Tibial nerve (tissue), 4 donors: ENCODE measurements around the gene MRPS6. TPM values are rescaled to one million over a fixed set of nuclear protein-coding genes. Genes with fewer than 3 reads are reported as not detected.

Experiments used
- DNase-seq, 2 donors: peaks; one replicate each; pipeline ENCODE4 v3.0.0-alpha.2; 2019; ENCODE audit warnings: low spot score in 2 of 2
- H3K27ac ChIP-seq, 4 donors: fragments of 200-600 bp; sonication (generic) in 3 of 4; one replicate each; pipeline ENCODE4 v1.5.1; 2017 to 2019; ENCODE audit warnings: mild to moderate bottlenecking in 1 of 4
- H3K27me3 ChIP-seq, 2 donors: fragments of 200-600 bp; sonication (generic) in 1 of 2; one replicate each; pipeline versions ENCODE4 v1.5.1 to v1.6.0; 2017 to 2019
- H3K36me3 ChIP-seq, 3 donors: fragments of 200-600 bp; sonication (generic); one replicate each; pipeline ENCODE4 v1.5.1; 2018 to 2019
- H3K4me1 ChIP-seq, 4 donors: fragments of 200-600 bp; sonication (generic) in 3 of 4; one replicate each; pipeline ENCODE4 v1.5.1; 2017 to 2019
- H3K4me3 ChIP-seq, 4 donors: fragments of 200-600 bp; sonication (generic) in 3 of 4; one replicate each; pipeline ENCODE4 v1.5.1; 2017 to 2019; ENCODE audit warnings: mild to moderate bottlenecking in 1 of 4, moderate library complexity in 1 of 4
- H3K9me3 ChIP-seq, 4 donors: fragments of 200-600 bp; sonication (generic) in 3 of 4; one replicate each; pipeline ENCODE4 v1.5.1; 2017 to 2019
- CTCF ChIP-seq, 5 experiments: fragments of 200-600 bp in 3 of 5; fragments of 450-650 bp in 2 of 5; sonication (generic) in 3 of 5; IDR thresholded peaks; one replicate each; pipeline ENCODE4 v1.5.1; 2016 to 2019; ENCODE audit warnings: antibody characterized with exemption in 5 of 5, mild to moderate bottlenecking in 3 of 5, moderate library complexity in 2 of 5
- EP300 ChIP-seq, 2 donors: sonication (generic); formaldehyde crosslinking; IDR thresholded peaks; one replicate each; pipeline ENCODE4 v1.6.1; 2017; ENCODE audit warnings: antibody characterized with exemption in 2 of 2, mild to moderate bottlenecking in 1 of 2
- POLR2A ChIP-seq, 2 donors: fragments of 450-650 bp; IDR thresholded peaks; one replicate each; pipeline ENCODE4 v1.6.1; 2017; ENCODE audit warnings: antibody characterized with exemption in 2 of 2, mild to moderate bottlenecking in 2 of 2, moderate library complexity in 2 of 2
- WGBS, 2 donors: methylation state at CpG; one replicate each; pipeline ENCODE4 v1.1.5; 2018; 5-methylcytosine and 5-hydroxymethylcytosine counted together
- total RNA-seq, 4 donors: library from RNA; depleted of rRNA; stranded (reverse); fragments of >200 nt; gene quantifications; one replicate each; pipeline ENCODE4 v1.1.0, GENCODE V29; 2016

MRPS6 gene
- total RNA-seq, 4 donors from 2014 or later: 57.9 to 69.6 (median 61.2) TPM

DNA sequence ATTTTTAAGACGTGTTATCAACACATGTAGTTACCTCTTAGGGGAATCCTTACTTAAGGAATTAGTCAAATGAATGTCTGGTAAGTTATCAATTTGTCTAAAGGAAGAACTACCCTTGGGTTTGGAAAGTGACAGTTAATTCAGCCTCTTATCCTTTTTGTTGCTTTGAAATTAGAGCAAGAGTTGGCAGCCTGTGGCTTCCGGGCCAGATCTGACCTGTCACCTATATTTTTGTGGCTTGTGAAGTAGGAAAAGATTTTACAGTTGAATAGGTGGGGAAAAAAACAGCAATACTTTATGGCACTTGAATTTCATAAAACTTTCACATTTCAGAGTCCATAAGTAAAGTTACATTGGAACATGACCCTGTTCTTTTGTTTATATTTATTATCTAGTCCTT is 5.5 kb downstream of the MRPS6 start:
- Histone ChIP-seq H3K36me3 (no peaks in the 10 kb centered on the region), H3K9me3 (no peaks in the 10 kb centered on the region), H3K27ac (peak overlapping the region in 2 of 4 donors; percentile 32 to 61), H3K4me1 (peaks cover 0 to 92% (median 45%) of the 10 kb centered on the region in 4 donors), H3K27me3 (no peaks in the 10 kb centered on the region), H3K4me3 (no peak overlapping the region)
- TF ChIP-seq POLR2A (IDR thresholded peaks at IDR 0.05): no peak
- TF ChIP-seq CTCF (IDR thresholded peaks at IDR 0.05): no peak
- no peak for TF ChIP-seq EP300 (IDR thresholded peaks at IDR 0.05)
- no peak for DNase-seq
- 65 to 69% methylated on average over 2 of the region's 2 CpGs for WGBS, 2 donors

DNA sequence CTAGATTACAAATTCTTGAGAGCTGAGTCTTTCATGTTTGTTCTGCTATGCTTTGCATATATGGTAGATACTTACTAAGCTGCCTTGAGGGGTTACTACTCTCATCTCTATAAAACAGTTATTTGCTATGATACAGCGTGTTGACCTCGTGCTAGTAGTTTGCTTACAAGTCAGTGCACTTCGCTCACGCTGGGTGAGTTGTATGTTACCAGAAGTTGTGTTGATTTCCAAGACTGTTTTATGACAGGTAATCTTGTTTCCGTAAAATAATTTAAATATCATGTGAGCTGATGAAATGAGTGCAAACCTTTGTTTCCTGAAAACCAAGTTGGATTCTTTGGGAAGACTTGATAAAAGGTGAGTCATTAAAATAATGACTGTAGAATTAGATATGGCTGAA is 7.3 kb downstream of the MRPS6 start:
- H3K27ac ChIP-seq: no peak overlapping the region
- no peak for DNase-seq
- H3K9me3 ChIP-seq: no peaks in the 10 kb centered on the region
- 99% methylated on average over 5 of the region's 5 CpGs for WGBS, 2 donors
- no peaks in the 10 kb centered on the region for H3K27me3 ChIP-seq
- TF ChIP-seq CTCF (IDR thresholded peaks at IDR 0.05): no peak
- no peak overlapping the region for H3K4me3 ChIP-seq
- H3K36me3 ChIP-seq: no peaks in the 10 kb centered on the region
- H3K4me1 ChIP-seq: peaks cover 0 to 83% (median 36%) of the 10 kb centered on the region in 4 donors

- TF ChIP-seq EP300 (IDR thresholded peaks at IDR 0.05): no peak
- TF ChIP-seq CTCF (IDR thresholded peaks at IDR 0.05): no peak
- no peak for TF ChIP-seq POLR2A (IDR thresholded peaks at IDR 0.05)
- Histone ChIP-seq H3K27me3 (no peaks in the 10 kb centered on the region), H3K27ac (no peak overlapping the region), H3K36me3 (no peaks in the 10 kb centered on the region), H3K4me1 (peaks cover 0 to 74% (median 22%) of the 10 kb centered on the region in 4 donors), H3K4me3 (no peak overlapping the region), H3K9me3 (no peaks in the 10 kb centered on the region)
- WGBS, 2 donors: 89 to 91% methylated on average over 4 of the region's 4 CpGs
- DNase-seq: no peak
Observed at GRCh38 chr21:34082769-34083168, 9.4 kb downstream of the MRPS6 start.

- no peaks in the 10 kb centered on the region for H3K9me3 ChIP-seq
- WGBS, 2 donors: 76 to 89% methylated on average over 3 of the region's 3 CpGs
- H3K4me1 ChIP-seq: peaks cover 0 to 70% (median 17%) of the 10 kb centered on the region in 4 donors
- TF ChIP-seq EP300 (IDR thresholded peaks at IDR 0.05) (no peak), POLR2A (IDR thresholded peaks at IDR 0.05) (no peak), CTCF (IDR thresholded peaks at IDR 0.05) (no peak)
- no peak overlapping the region for H3K27ac ChIP-seq
- H3K4me3 ChIP-seq: no peak overlapping the region
- no peaks in the 10 kb centered on the region for H3K36me3 ChIP-seq
- H3K27me3 ChIP-seq: no peaks in the 10 kb centered on the region
- DNase-seq: no peak
Observed at GRCh38 chr21:34083357-34083756, 10.0 kb downstream of the MRPS6 start.

DNA sequence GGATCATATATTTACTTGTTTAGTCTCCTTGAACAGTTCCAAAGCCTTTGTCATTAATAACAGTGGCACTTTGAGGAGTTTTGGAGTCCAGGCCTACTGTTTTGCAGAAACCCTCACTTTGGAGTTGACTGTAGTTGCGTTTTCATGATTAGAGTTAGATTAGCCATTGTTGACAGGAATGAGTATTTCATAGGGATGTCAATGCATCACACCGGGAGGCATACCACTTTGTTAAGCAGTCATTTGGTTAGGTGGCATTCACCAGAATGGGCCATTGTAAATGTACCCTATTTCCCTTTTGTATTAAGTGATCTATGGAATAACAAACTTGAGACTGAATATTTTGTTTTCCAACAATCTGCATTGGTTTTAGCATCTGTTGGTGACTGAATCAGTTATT is 11.8 kb downstream of the MRPS6 start:
- H3K27ac ChIP-seq: no peak overlapping the region
- whole genome bisulfite sequencing, 2 donors: 92 to 95% methylated on average over 2 of the region's 2 CpGs
- H3K9me3 ChIP-seq: no peaks in the 10 kb centered on the region
- peaks cover 0 to 3% (median 0%) of the 10 kb centered on the region in 3 donors for H3K36me3 ChIP-seq
- no peaks in the 10 kb centered on the region for H3K27me3 ChIP-seq
- TF ChIP-seq EP300 (IDR thresholded peaks at IDR 0.05) (no peak), POLR2A (IDR thresholded peaks at IDR 0.05) (no peak), CTCF (IDR thresholded peaks at IDR 0.05) (no peak)
- no peak overlapping the region for H3K4me3 ChIP-seq
- H3K4me1 ChIP-seq: peaks cover 0 to 64% (median 9%) of the 10 kb centered on the region in 4 donors
- no peak for DNase-seq
